Measurements from ENCODE around the gene CENPL. TPM values are rescaled to one million over a fixed set of nuclear protein-coding genes. Genes with fewer than 3 reads are reported as not detected.

CENPL gene
- total RNA-seq, 1 experiment from 2014 or later, result 28.7 TPM

GRCh38 chr1:173864179-173864867 lies 39.6 kb upstream of the CENPL start:
- H3K9me3 ChIP-seq (ENCODE audit: control insufficient read depth, insufficient read depth, low read depth, low read length), result no peaks in the 10 kb centered on the region
- TF ChIP-seq SIN3A (IDR thresholded peaks at IDR 0.05; ENCODE audit: borderline replicate concordance, insufficient read depth, low read depth, low read length) (no peak), CTCF (IDR thresholded peaks at IDR 0.05) (no peak), TCF7L2 (IDR thresholded peaks at IDR 0.05; ENCODE audit: low read depth, low read length) (no peak)
- peaks cover 30% of the 10 kb centered on the region for H3K4me1 ChIP-seq (ENCODE audit: control insufficient read depth, insufficient read depth, low read length)
- ChIA-PET POLR2A (interaction anchor here (0.6 kb wide), 1 partner anchor 40 kb away, joined by 3 read pairs; no protein-coding TSS in a partner anchor), CTCF (no interaction called here)
- no peaks in the 10 kb centered on the region for H3K27me3 ChIP-seq (ENCODE audit: control insufficient read depth, insufficient read depth, low read length)
- peak overlapping the region; percentile 96 for H3K27ac ChIP-seq (ENCODE audit: low read length)
- H3K36me3 ChIP-seq (ENCODE audit: control insufficient read depth, insufficient read depth, low read length), result peaks cover 42% of the 10 kb centered on the region
- no peak for DNase-seq (ENCODE audit: low read depth, low spot score)
- peak overlapping the region; percentile 79 to 95 for H3K4me3 ChIP-seq (ENCODE audit: low read depth in 2 of 2, low read length in 2 of 2)
- ATAC-seq, result no peak
- in situ Hi-C loops (cut with HindIII; ENCODE audit: low pct_unique_long_range_greater_than_20kb, low sequenced_read_pairs) (no loop called here), intact Hi-C loops (cut with micrococcal nuclease; ENCODE audit: unreplicated experiment) (no loop called here)
- no TSS peak for BruUV-seq (replicated peaks)

GRCh38 chr1:173863224-173864161 lies 38.8 kb upstream of the CENPL start:
- no peaks in the 10 kb centered on the region for H3K9me3 ChIP-seq (ENCODE audit: control insufficient read depth, insufficient read depth, low read depth, low read length)
- 0 out of 4 replicates have a peak overlapping the region, but pooled peaks of 1 of the 2 experiments have one; percentile 1 for H3K4me3 ChIP-seq (ENCODE audit: low read depth in 2 of 2, low read length in 2 of 2)
- ATAC-seq (no peak), DNase-seq (ENCODE audit: low read depth, low spot score) (no peak)
- peak overlapping the region; percentile 96; the same call in 1 of the 2 replicates for H3K27ac ChIP-seq (ENCODE audit: low read length)
- peaks cover 26% of the 10 kb centered on the region for H3K4me1 ChIP-seq (ENCODE audit: control insufficient read depth, insufficient read depth, low read length)
- in situ Hi-C loops (cut with HindIII; ENCODE audit: low pct_unique_long_range_greater_than_20kb, low sequenced_read_pairs), result no loop called here
- no peaks in the 10 kb centered on the region for H3K27me3 ChIP-seq (ENCODE audit: control insufficient read depth, insufficient read depth, low read length)
- no TSS peak for BruUV-seq (replicated peaks)
- intact Hi-C loops (cut with micrococcal nuclease; ENCODE audit: unreplicated experiment), result no loop called here
- CTCF ChIA-PET, result no interaction called here
- peaks cover 42% of the 10 kb centered on the region for H3K36me3 ChIP-seq (ENCODE audit: control insufficient read depth, insufficient read depth, low read length)
- POLR2A ChIA-PET, result interaction anchor here (0.6 kb wide), 2 partner anchors 37 to 40 kb away, joined by 3 to 7 read pairs; no protein-coding TSS in a partner anchor
- peak; percentile 68 for TF ChIP-seq POLR2AphosphoS5 (IDR thresholded peaks at IDR 0.05; ENCODE audit: low read depth, low read length)
- TF ChIP-seq CTCF (IDR thresholded peaks at IDR 0.05), result no peak
- no peak for TF ChIP-seq REST (IDR thresholded peaks at IDR 0.05; ENCODE audit: insufficient read depth in 1 of 2, low read depth in 2 of 2, low read length in 1 of 2)
- TF ChIP-seq TCF7L2 (IDR thresholded peaks at IDR 0.05; ENCODE audit: low read depth, low read length), result no peak
